Neural progenitor cell (in vitro differentiated cells): Measurements from ENCODE around the gene INPP5F. TPM values are rescaled to one million over a fixed set of nuclear protein-coding genes. Genes with fewer than 3 reads are reported as not detected.

ENCODE experiments used
- DNase-seq: peaks from one replicate; pipeline ENCODE4 v3.0.0-alpha.2; 2016; ENCODE audit warnings: low spot score
- H2AFZ ChIP-seq: fragments of 200-600 bp; sonication (generic); replicated peaks from 2 replicates; pipeline ENCODE4 v1.6.1; 2016; ENCODE audit warnings: antibody characterized with exemption
- H3F3A ChIP-seq: fragments of 200-600 bp; sonication (generic); 2 replicates; pipeline ENCODE4 v1.6.1; 2016; ENCODE audit warnings: antibody characterized with exemption, low read depth
- H3K27ac ChIP-seq: fragments of 200-600 bp; sonication (generic); 2 replicates; pipeline ENCODE4 v1.5.1; 2016; ENCODE audit warnings: mild to moderate bottlenecking
- H3K27me3 ChIP-seq: fragments of 200-600 bp; sonication (generic); 2 replicates; pipeline ENCODE4 v1.6.1; 2016; ENCODE audit warnings: mild to moderate bottlenecking, moderate library complexity
- H3K36me3 ChIP-seq: fragments of 200-600 bp; sonication (generic); 2 replicates; pipeline ENCODE4 v1.5.1; 2016
- H3K4me1 ChIP-seq: fragments of 200-600 bp; sonication (generic); 2 replicates; pipeline ENCODE4 v1.6.1; 2016; ENCODE audit warnings: mixed run types
- H3K4me2 ChIP-seq: fragments of 200-600 bp; sonication (generic); 2 replicates; pipeline ENCODE4 v1.6.1; 2016
- H3K4me3 ChIP-seq: fragments of 200-600 bp; sonication (generic); 2 replicates; pipeline ENCODE4 v1.5.1; 2016
- H3K79me2 ChIP-seq: fragments of 200-600 bp; sonication (generic); 2 replicates; pipeline ENCODE4 v1.6.1; 2016; ENCODE audit warnings: low read depth
- H3K9ac ChIP-seq: fragments of 200-600 bp; sonication (generic); 2 replicates; pipeline ENCODE4 v1.6.1; 2016
- H3K9me3 ChIP-seq: fragments of 200-600 bp; sonication (generic); 2 replicates; pipeline ENCODE4 v1.5.1; 2016; ENCODE audit warnings: low read depth
- H4K20me1 ChIP-seq: fragments of 200-600 bp; sonication (generic); 2 replicates; pipeline ENCODE4 v1.6.1; 2016; ENCODE audit warnings: low read depth
- H3K27ac Mint-ChIP-seq: 3 replicates; pipeline ENCODE4 v1.8.0; 2021; ENCODE audit warnings: mixed read lengths
- H3K27me3 Mint-ChIP-seq: 2 replicates; pipeline ENCODE4 v1.8.0; 2022; ENCODE audit warnings: low read depth, mild to moderate bottlenecking, inconsistent platforms, moderate library complexity, mixed read lengths; ENCODE audit not compliant: insufficient read depth
- H3K36me3 Mint-ChIP-seq: 3 replicates; pipeline ENCODE4 v1.8.0; 2021; ENCODE audit warnings: mixed read lengths
- H3K4me1 Mint-ChIP-seq: 3 replicates; pipeline ENCODE4 v1.8.0; 2021; ENCODE audit warnings: mixed read lengths
- H3K4me3 Mint-ChIP-seq: 3 replicates; pipeline ENCODE4 v1.8.0; 2021; ENCODE audit warnings: mild to moderate bottlenecking, moderate library complexity, mixed read lengths
- H3K9me3 Mint-ChIP-seq: 3 replicates; pipeline ENCODE4 v1.8.0; 2020; ENCODE audit warnings: mixed read lengths
- CTCF ChIP-seq: fragments of 200-600 bp; sonication (generic); IDR thresholded peaks from 2 replicates; pipeline ENCODE4 v1.5.1; 2017; ENCODE audit warnings: antibody characterized with exemption, mild to moderate bottlenecking
- EZH2 ChIP-seq: fragments of 200-600 bp; sonication (generic); IDR thresholded peaks from 2 replicates; pipeline ENCODE4 v1.6.1; 2017; ENCODE audit warnings: antibody characterized with exemption, mild to moderate bottlenecking, moderate library complexity
- EZH2phosphoT487 ChIP-seq: fragments of 200-600 bp; sonication (generic); IDR thresholded peaks from 2 replicates; pipeline ENCODE4 v1.6.1; 2017; ENCODE audit warnings: antibody characterized with exemption
- small RNA-seq: library from RNA; depleted of rRNA; stranded (forward); fragments of <200 nt; gene quantifications from one replicate; pipeline ENCODE3, GENCODE V24; 2015
- total RNA-seq: library from RNA; depleted of rRNA; stranded (reverse); fragments of >200 nt; gene quantifications from 2 replicates; pipeline ENCODE4 v1.2.3, GENCODE V29; 2015; ENCODE audit warnings: low replicate concordance

Gene INPP5F
- total RNA-seq, 1 donor from 2014 or later = 167 TPM

GRCh38 chr10:119878524-119878923 lies 152.7 kb downstream of the INPP5F start:
- Mint-ChIP-seq H3K9me3 (no peaks in the 10 kb centered on the region), H3K27ac (no peak overlapping the region), H3K4me3 (no peak overlapping the region)

More at GRCh38 chr10:119878524-119878923, 152.7 kb downstream of the INPP5F start:
- no peak overlapping the region for H3K9ac ChIP-seq
- H2AFZ ChIP-seq = no peak overlapping the region
- Mint-ChIP-seq H3K36me3 (no peaks in the 10 kb centered on the region), H3K4me1 (peaks cover 5% of the 10 kb centered on the region), H3K27me3 (peaks cover 4% of the 10 kb centered on the region)
- TF ChIP-seq EZH2phosphoT487 (no peak), EZH2 (no peak), CTCF (no peak)
- no peaks in the 10 kb centered on the region for H3K9me3 ChIP-seq
- no peaks in the 10 kb centered on the region for H3K36me3 ChIP-seq
- DNase-seq = no peak
- no peaks in the 10 kb centered on the region for H3K27me3 ChIP-seq
- H3K79me2 ChIP-seq = no peaks in the 10 kb centered on the region
- H3K4me2 ChIP-seq = no peak overlapping the region
- no peaks in the 10 kb centered on the region for H3K4me1 ChIP-seq
- H3F3A ChIP-seq = peaks cover 7% of the 10 kb centered on the region
- no peak overlapping the region for H3K27ac ChIP-seq
- no peak overlapping the region for H3K4me3 ChIP-seq
- no peaks in the 10 kb centered on the region for H4K20me1 ChIP-seq

Small RNA genes lying within 50 kb of the gene (small RNA-seq; reads per million reads assigned to genes)
- gene RN7SL846P = not detected

Other genes with a start within 250 kb of the INPP5F start
- 8.4 and 12.0 TPM in 2 replicates for gene RGS10, start 183.3 kb upstream of the INPP5F start, total RNA-seq
- gene TIAL1, start 129.1 kb upstream of the INPP5F start, total RNA-seq = 130 and 166 TPM in 2 replicates
- 2.3 and 6.7 TPM in 2 replicates for gene BAG3, start 74.7 kb upstream of the INPP5F start, total RNA-seq
- gene MCMBP, start 146.8 kb downstream of the INPP5F start, total RNA-seq = 63.4 and 86.3 TPM in 2 replicates
- gene SEC23IP, start 166.7 kb downstream of the INPP5F start, total RNA-seq = 23.4 and 39.2 TPM in 2 replicates